AG10803 (cell line): ENCODE data around the gene EPB41L4A.

Experiments
- DNase-seq: peaks from one replicate; pipeline ENCODE4 v3.0.0; 2010; ENCODE audit warnings: low read depth
- H3K4me3 ChIP-seq: 2 replicates; pipeline ENCODE4 v1.5.1; 2011; ENCODE audit warnings: mild to moderate bottlenecking, low read length, control low read depth
- TF ChIP-seq, protein P1 (sequence below): conservative IDR thresholded peaks from 2 replicates; pipeline ENCODE4 v1.5.1; 2011; ENCODE audit warnings: mild to moderate bottlenecking, low read length, control low read depth, inconsistent platforms

EPB41L4A gene

DNA sequence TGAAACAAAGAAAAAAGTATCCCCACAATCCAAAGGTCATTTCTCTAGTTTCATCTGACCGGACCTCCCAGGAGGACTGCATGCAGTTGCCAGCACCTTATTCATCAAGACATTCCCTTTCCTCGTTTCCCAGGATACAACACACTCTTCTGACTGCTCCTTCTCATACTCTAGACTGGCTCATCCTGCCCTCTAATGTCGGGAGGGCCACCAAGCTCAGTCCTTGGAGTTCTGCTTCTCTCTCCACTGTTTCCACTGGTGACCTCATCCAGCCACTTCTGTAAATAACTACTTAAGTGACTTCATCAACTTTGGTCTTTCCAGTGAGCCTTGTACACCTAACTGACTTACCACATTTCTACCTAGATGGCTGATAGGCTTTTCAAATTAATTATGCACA is 179.1 kb downstream of the EPB41L4A start:
- TF ChIP-seq, protein P1, sequence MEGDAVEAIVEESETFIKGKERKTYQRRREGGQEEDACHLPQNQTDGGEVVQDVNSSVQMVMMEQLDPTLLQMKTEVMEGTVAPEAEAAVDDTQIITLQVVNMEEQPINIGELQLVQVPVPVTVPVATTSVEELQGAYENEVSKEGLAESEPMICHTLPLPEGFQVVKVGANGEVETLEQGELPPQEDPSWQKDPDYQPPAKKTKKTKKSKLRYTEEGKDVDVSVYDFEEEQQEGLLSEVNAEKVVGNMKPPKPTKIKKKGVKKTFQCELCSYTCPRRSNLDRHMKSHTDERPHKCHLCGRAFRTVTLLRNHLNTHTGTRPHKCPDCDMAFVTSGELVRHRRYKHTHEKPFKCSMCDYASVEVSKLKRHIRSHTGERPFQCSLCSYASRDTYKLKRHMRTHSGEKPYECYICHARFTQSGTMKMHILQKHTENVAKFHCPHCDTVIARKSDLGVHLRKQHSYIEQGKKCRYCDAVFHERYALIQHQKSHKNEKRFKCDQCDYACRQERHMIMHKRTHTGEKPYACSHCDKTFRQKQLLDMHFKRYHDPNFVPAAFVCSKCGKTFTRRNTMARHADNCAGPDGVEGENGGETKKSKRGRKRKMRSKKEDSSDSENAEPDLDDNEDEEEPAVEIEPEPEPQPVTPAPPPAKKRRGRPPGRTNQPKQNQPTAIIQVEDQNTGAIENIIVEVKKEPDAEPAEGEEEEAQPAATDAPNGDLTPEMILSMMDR: no peak
- no peak for DNase-seq
- no peak overlapping the region for H3K4me3 ChIP-seq

DNA sequence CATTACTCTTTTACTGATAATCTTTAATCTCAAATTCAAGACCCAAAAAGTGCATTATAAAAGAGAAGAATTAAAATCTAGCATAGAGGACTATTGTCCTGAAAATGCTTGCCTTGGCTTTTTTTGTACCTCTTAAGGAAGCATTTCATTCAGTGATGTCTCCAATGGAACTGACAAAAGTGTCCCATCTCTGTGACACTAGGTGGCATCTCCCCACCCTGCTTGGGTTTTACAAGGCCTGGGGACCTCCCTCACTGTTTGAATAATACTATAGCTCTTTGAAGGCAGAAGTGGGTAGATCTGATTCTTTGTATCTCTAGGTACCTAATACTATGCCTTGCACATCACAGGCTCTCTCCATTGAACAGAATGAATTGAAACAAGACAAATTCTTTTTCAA is 180.6 kb downstream of the EPB41L4A start:
- no peak overlapping the region for H3K4me3 ChIP-seq
- TF ChIP-seq, protein P1: no peak
- no peak for DNase-seq

DNA sequence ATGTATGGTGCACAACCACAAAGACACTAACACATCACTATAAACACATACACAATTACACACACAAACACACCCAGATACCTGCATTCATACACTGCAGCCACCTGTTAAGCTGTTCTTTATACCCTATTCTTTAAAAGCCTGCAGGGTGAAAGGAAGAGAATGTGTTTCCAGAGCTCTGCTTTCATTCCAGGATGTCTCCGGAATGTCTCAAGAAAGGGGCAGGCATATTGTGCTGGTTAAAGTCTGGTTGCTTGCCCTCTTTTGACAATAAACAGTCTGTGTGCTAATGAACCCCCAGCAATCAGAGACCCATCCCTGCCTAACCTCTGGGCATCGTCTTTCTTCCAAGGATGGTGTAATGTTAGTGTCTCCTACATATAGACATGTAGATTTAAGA is 181.6 kb downstream of the EPB41L4A start:
- no peak overlapping the region for H3K4me3 ChIP-seq
- no peak for DNase-seq
- TF ChIP-seq, protein P1: no peak

DNA sequence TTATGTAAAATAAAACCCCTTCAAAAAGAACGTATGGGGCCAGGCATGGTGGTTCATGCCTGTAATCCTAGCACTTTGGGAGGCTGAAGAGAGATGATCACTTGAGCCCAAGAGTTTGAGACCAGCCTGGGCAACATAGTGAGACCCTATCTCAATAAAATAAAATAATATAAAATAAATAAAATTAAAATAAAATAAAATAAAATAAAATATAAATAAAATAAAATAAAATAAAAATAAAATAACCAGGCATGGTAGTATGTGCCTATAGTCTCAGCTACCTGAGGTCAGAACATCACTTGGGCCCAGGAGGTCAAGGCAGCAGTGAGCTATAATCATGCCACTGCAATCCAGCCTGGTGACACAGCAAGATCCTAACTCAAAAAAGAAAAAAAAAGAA is 185.1 kb downstream of the EPB41L4A start:
- no peak for DNase-seq
- TF ChIP-seq, protein P1: no peak
- no peak overlapping the region for H3K4me3 ChIP-seq

DNA sequence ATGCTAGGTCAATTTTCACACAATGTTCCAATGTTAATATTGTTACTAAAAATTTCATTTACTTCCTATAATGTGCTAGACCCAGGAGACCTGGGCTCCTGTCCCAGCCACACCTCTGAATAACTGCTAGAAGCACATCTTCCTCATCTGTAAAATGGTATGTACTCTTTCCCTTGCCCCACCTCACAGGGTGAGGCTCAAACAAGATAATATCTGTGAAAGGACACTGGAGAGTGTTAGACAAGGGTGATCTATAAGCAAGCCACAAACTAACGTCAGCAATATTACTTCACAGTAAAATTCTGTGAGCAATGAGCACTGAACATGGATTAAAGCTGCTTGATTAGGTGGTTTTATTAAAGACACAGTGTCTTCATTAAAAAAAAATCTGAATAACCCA is 186.4 kb downstream of the EPB41L4A start:
- H3K4me3 ChIP-seq: no peak overlapping the region
- TF ChIP-seq, protein P1: no peak
- DNase-seq: no peak

DNA sequence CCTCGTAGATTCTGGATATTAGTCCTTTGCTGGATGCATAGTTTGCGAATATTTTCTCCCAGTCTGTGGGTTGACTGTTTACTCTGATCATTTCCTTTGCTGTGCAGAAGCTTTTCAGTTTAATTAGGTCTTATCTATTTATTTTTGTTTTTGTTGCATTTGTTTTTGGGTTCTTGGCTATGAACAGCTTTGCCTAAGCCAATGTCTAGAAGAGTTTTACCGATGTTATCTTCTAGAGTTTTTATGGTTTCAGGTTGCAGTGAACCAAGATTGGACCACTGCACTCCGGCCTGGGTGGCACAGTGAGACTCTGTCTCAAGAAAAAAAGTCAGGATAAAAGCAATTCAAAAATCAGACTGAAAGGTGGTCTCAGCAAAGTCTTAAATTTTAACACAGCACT is 188.5 kb downstream of the EPB41L4A start:
- TF ChIP-seq, protein P1: no peak
- H3K4me3 ChIP-seq: no peak overlapping the region
- DNase-seq: no peak

DNA sequence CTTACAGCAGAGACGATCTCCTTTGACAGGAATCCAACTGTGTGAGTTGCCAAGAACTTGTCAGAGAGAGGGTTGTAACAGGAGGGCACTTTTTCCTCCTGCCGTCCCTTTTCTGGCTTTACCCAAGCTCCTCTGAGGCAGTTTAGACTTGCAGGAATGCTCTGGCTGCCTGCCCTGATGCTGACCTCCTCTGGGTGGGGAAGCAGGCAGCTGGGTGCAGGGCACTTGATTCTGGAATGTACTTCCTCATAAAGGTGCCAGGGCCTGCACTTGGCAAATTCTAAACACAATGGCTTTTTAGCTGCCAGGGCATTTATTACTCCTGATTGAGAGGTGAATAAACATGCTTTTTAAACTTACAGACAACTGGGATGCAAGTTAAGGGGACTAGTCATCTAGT is 190.4 kb downstream of the EPB41L4A start:
- peak; percentile 67 for DNase-seq
- H3K4me3 ChIP-seq: no peak overlapping the region
- TF ChIP-seq, protein P1: no peak
